Neural cell (in vitro differentiated cells): Measurements from ENCODE around the gene HELZ2. TPM values are rescaled to one million over a fixed set of nuclear protein-coding genes. Genes with fewer than 3 reads are reported as not detected.
"Not testable (repeated sequence)": the region's sequence is repeated elsewhere in the genome, so short reads cannot be mapped to it uniquely, and the experiment has no call there.

Experiments used
- H2AFZ ChIP-seq: fragments of 200-600, 300-800 bp; sonication (generic), shearing (Covaris generic); 2 replicates; pipeline ENCODE4 v1.6.0; 2014; ENCODE audit warnings: low read depth, mild to moderate bottlenecking, antibody characterized with exemption, low read length, moderate library complexity
- H3F3A ChIP-seq: fragments of 200-600 bp; shearing (Covaris generic); 2 replicates; pipeline ENCODE4 v1.6.1; 2016; ENCODE audit warnings: mild to moderate bottlenecking, moderate library complexity, mixed read lengths, antibody characterized with exemption, low read length; ENCODE audit not compliant: insufficient read depth, poor library complexity, severe bottlenecking
- H3K27ac ChIP-seq: fragments of 200-600, 300-800 bp; sonication (generic), shearing (Covaris generic); 2 replicates; pipeline ENCODE4 v1.5.1; 2014; ENCODE audit warnings: mild to moderate bottlenecking, low read length, moderate library complexity
- H3K27me3 ChIP-seq: fragments of 300-800, 200-600 bp; sonication (generic), shearing (Covaris generic); 2 replicates; pipeline ENCODE4 v1.6.0; 2014; ENCODE audit warnings: mild to moderate bottlenecking, low read depth, low read length, moderate library complexity; ENCODE audit not compliant: insufficient read depth
- H3K36me3 ChIP-seq: fragments of 300-800, 200-600 bp; sonication (generic), shearing (Covaris generic); 2 replicates; pipeline ENCODE4 v1.5.1; 2014; ENCODE audit warnings: mild to moderate bottlenecking, antibody characterized with exemption, low read length, moderate library complexity; ENCODE audit not compliant: insufficient read depth
- H3K4me2 ChIP-seq: fragments of 300-800, 200-600 bp; sonication (generic), shearing (Covaris generic); 2 replicates; pipeline ENCODE4 v1.6.0; 2014; ENCODE audit warnings: mild to moderate bottlenecking, low read length
- H3K4me3 ChIP-seq: fragments of 300-800, 200-600 bp; sonication (generic), shearing (Covaris generic); 2 replicates; pipeline ENCODE4 v1.5.1; 2014; ENCODE audit warnings: mild to moderate bottlenecking, low read length, moderate library complexity
- H3K79me2 ChIP-seq: fragments of 200-600 bp; shearing (Covaris generic); replicated peaks from 2 replicates; pipeline ENCODE4 v1.6.0; 2014; ENCODE audit warnings: mild to moderate bottlenecking, low read length, moderate library complexity; ENCODE audit not compliant: insufficient read depth
- H3K9ac ChIP-seq: fragments of 300-800, 200-600 bp; sonication (generic), shearing (Covaris generic); 2 replicates; pipeline ENCODE4 v1.6.1; 2016; ENCODE audit warnings: mild to moderate bottlenecking, low read length, mixed read lengths
- H3K9me2 ChIP-seq: fragments of 200-600 bp; shearing (Covaris generic); 2 replicates; pipeline ENCODE4 v1.6.1; 2016; ENCODE audit warnings: mild to moderate bottlenecking, low read length, mixed read lengths; ENCODE audit not compliant: insufficient read depth
- H3K9me3 ChIP-seq: fragments of 200-600, 300-800 bp; sonication (generic), shearing (Covaris generic); 2 replicates; pipeline ENCODE4 v1.6.1; 2016; ENCODE audit warnings: mild to moderate bottlenecking, mixed run types, low read length, moderate library complexity, mixed read lengths
- H4K20me1 ChIP-seq: fragments of 200-600 bp; shearing (Covaris generic); 2 replicates; pipeline ENCODE4 v1.6.1; 2016; ENCODE audit warnings: mild to moderate bottlenecking, mixed run types; ENCODE audit not compliant: insufficient read depth
- EP300 ChIP-seq: fragments of 450-650 bp; conservative IDR thresholded peaks from 2 replicates; pipeline ENCODE4 v1.6.1; 2014; ENCODE audit warnings: antibody characterized with exemption, mild to moderate bottlenecking, moderate library complexity; ENCODE audit not compliant: poor library complexity, severe bottlenecking
- EZH2 ChIP-seq: fragments of 200-600, 300-800 bp; shearing (Covaris generic), sonication (generic); IDR thresholded peaks from 2 replicates; pipeline ENCODE4 v1.6.1; 2014; ENCODE audit warnings: antibody characterized with exemption, low read length, borderline replicate concordance, mild to moderate bottlenecking; ENCODE audit not compliant: insufficient read depth, poor library complexity, severe bottlenecking
- MXI1 ChIP-seq: fragments of 450-650 bp; conservative IDR thresholded peaks from 2 replicates; pipeline ENCODE4 v1.6.1; 2014; ENCODE audit warnings: antibody characterized with exemption, mild to moderate bottlenecking; ENCODE audit not compliant: poor library complexity, severe bottlenecking
- POLR2AphosphoS5 ChIP-seq: IDR thresholded peaks from 2 replicates; pipeline ENCODE4 v1.6.1; 2012
- RAD21 ChIP-seq: fragments of 450-650 bp; conservative IDR thresholded peaks from 2 replicates; pipeline ENCODE4 v1.6.1; 2014; ENCODE audit warnings: antibody characterized with exemption, mild to moderate bottlenecking, moderate library complexity
- SMC3 ChIP-seq: fragments of 450-650 bp; conservative IDR thresholded peaks from 2 replicates; pipeline ENCODE4 v1.6.1; 2014; ENCODE audit warnings: antibody characterized with exemption, mild to moderate bottlenecking, moderate library complexity; ENCODE audit not compliant: poor library complexity
- TAF1 ChIP-seq: IDR thresholded peaks from 2 replicates; pipeline ENCODE4 v1.6.1; 2012; ENCODE audit warnings: low read depth
- polyA plus RNA-seq: library from polyadenylated mRNA; depleted of rRNA; stranded (reverse); fragments of >200 nt; gene quantifications from 2 replicates; pipeline ENCODE4 v1.2.3, GENCODE V29; 2014
- TF ChIP-seq, protein P1 (sequence below): IDR thresholded peaks from 2 replicates; pipeline ENCODE4 v1.6.1; 2012; ENCODE audit warnings: borderline replicate concordance
- TF ChIP-seq, protein P2 (sequence below): fragments of 450-650 bp; IDR thresholded peaks from 2 replicates; pipeline ENCODE4 v1.5.1; 2014; ENCODE audit warnings: antibody characterized with exemption, mild to moderate bottlenecking, moderate library complexity; ENCODE audit not compliant: poor library complexity, severe bottlenecking

The HELZ2 gene
- polyA plus RNA-seq, 1 donor from 2014 or later, result 1.3 TPM

DNA sequence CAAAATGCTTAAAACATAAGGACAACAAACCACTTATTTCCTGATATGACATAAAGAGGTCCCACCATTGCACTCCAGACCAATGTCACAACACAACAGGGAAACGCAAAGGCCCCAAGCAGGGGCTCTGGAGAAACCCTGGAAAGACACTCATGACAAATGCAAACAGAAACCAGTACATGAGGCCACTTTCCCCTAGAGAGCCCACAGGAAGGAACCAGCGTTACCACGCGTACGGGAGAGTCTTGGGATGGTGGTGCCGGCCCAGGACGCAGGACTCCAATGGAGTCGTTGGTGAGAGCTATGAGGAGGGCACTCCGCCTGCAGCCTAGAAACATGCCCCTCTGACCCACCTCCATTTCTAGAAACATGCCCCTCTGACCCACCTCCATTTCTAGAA lies 32.6 kb upstream of the HELZ2 start:
- TF ChIP-seq MXI1 (no peak), EP300 (no peak), RAD21 (no peak), SMC3 (no peak), EZH2 (no peak), TAF1 (no peak), POLR2AphosphoS5 (no peak)
- TF ChIP-seq, protein P1, sequence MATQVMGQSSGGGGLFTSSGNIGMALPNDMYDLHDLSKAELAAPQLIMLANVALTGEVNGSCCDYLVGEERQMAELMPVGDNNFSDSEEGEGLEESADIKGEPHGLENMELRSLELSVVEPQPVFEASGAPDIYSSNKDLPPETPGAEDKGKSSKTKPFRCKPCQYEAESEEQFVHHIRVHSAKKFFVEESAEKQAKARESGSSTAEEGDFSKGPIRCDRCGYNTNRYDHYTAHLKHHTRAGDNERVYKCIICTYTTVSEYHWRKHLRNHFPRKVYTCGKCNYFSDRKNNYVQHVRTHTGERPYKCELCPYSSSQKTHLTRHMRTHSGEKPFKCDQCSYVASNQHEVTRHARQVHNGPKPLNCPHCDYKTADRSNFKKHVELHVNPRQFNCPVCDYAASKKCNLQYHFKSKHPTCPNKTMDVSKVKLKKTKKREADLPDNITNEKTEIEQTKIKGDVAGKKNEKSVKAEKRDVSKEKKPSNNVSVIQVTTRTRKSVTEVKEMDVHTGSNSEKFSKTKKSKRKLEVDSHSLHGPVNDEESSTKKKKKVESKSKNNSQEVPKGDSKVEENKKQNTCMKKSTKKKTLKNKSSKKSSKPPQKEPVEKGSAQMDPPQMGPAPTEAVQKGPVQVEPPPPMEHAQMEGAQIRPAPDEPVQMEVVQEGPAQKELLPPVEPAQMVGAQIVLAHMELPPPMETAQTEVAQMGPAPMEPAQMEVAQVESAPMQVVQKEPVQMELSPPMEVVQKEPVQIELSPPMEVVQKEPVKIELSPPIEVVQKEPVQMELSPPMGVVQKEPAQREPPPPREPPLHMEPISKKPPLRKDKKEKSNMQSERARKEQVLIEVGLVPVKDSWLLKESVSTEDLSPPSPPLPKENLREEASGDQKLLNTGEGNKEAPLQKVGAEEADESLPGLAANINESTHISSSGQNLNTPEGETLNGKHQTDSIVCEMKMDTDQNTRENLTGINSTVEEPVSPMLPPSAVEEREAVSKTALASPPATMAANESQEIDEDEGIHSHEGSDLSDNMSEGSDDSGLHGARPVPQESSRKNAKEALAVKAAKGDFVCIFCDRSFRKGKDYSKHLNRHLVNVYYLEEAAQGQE, result no peak
- TF ChIP-seq, protein P2, sequence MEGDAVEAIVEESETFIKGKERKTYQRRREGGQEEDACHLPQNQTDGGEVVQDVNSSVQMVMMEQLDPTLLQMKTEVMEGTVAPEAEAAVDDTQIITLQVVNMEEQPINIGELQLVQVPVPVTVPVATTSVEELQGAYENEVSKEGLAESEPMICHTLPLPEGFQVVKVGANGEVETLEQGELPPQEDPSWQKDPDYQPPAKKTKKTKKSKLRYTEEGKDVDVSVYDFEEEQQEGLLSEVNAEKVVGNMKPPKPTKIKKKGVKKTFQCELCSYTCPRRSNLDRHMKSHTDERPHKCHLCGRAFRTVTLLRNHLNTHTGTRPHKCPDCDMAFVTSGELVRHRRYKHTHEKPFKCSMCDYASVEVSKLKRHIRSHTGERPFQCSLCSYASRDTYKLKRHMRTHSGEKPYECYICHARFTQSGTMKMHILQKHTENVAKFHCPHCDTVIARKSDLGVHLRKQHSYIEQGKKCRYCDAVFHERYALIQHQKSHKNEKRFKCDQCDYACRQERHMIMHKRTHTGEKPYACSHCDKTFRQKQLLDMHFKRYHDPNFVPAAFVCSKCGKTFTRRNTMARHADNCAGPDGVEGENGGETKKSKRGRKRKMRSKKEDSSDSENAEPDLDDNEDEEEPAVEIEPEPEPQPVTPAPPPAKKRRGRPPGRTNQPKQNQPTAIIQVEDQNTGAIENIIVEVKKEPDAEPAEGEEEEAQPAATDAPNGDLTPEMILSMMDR, result no peak
- Histone ChIP-seq H3K27me3 (no peaks in the 10 kb centered on the region), H3K9me3 (no peaks in the 10 kb centered on the region), H3K9ac (no peak overlapping the region), H3K79me2 (no peaks in the 10 kb centered on the region), H3K36me3 (no peaks in the 10 kb centered on the region), H3K4me3 (no peak overlapping the region), H3K9me2 (no peaks in the 10 kb centered on the region), H3F3A (no peaks in the 10 kb centered on the region), H2AFZ (no peak overlapping the region), H3K4me2 (no peak overlapping the region), H4K20me1 (no peaks in the 10 kb centered on the region), H3K27ac (no peak overlapping the region)

DNA sequence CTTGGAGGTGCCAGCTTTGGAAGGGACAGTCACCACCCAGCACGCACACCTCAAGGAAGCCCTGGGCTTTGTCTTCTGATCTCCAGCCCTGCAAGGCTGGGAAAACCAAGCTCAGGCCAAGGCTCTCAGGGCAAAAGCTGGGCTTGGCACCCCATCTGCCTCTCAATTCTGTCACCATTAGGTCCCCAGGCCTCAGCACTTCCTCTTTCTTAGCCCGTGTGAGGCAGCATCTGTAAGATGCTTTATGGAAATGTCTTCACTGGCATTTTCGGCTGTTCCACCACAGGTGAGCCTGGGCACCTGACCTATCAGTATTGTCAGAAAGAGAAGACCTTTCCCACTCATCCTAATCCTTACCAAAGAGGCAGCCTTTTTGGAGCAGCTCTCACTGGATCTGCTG lies 28.3 kb upstream of the HELZ2 start:
- Histone ChIP-seq H3K9me2 (no peaks in the 10 kb centered on the region), H3K4me2 (no peak overlapping the region), H3K27ac (no peak overlapping the region), H2AFZ (no peak overlapping the region), H3F3A (no peaks in the 10 kb centered on the region), H3K36me3 (no peaks in the 10 kb centered on the region), H3K79me2 (no peaks in the 10 kb centered on the region), H3K4me3 (no peak overlapping the region), H3K27me3 (no peaks in the 10 kb centered on the region), H4K20me1 (no peaks in the 10 kb centered on the region), H3K9ac (no peak overlapping the region), H3K9me3 (no peaks in the 10 kb centered on the region)
- TF ChIP-seq, protein P2, result no peak
- TF ChIP-seq SMC3 (no peak), TAF1 (no peak), EZH2 (no peak), EP300 (no peak), POLR2AphosphoS5 (no peak), RAD21 (no peak), MXI1 (no peak)
- TF ChIP-seq, protein P1, result no peak

DNA sequence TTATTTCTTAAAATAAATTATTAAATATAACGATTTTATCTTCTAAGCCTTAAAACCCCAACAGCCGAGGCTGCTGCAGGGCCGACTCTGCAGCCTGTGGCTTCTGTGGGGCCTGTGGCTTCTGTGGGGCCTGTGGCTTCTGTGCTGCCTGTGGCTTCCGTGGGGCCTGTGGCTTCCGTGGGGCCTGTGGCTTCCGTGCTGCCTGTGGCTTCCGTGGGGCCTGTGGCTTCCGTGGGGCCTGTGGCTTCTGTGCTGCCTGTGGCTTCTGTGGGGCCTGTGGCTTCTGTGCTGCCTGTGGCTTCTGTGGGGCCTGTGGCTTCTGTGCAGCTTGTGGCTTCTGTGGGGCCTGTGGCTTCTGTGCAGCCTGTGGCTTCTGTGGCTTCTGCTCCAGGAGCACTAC lies 27.6 kb upstream of the HELZ2 start:
- H3K9me3 ChIP-seq, H3K36me3 ChIP-seq: not testable (repeated sequence)

More for the DNA sequence above, 27.6 kb upstream of the HELZ2 start:
- not testable (repeated sequence) for H3K27me3 ChIP-seq, H2AFZ ChIP-seq, H3K79me2 ChIP-seq, H3F3A ChIP-seq, H3K27ac ChIP-seq, H3K9ac ChIP-seq, H3K4me2 ChIP-seq, H3K9me2 ChIP-seq, H4K20me1 ChIP-seq, H3K4me3 ChIP-seq
